ENCODE results near the gene AGPAT4. TPM values are rescaled to one million over a fixed set of nuclear protein-coding genes. Genes with fewer than 3 reads are reported as not detected.

The AGPAT4 gene
- total and polyA plus RNA-seq, 2 of the 13 experiments (the other 11 are each of a cell fraction or from before 2014, with no cell fraction given): 0.07 to 0.13 TPM

GRCh38 chr6:161272635-161273273, 1.1 kb downstream of the AGPAT4 start:
- peaks cover 0 to 12% of the 10 kb centered on the region in 2 experiments; a peak in 2 of 5 replicates for H3K27me3 ChIP-seq (ENCODE audit: control insufficient read depth in 1 of 2, insufficient read depth in 2 of 2, low read length in 2 of 2)
- ATAC-seq (no peak), FAIRE-seq (no peak), DNase-seq (ENCODE audit: low spot score) (no peak)
- H4K20me1 ChIP-seq (ENCODE audit: insufficient read depth, low read length): no peaks in the 10 kb centered on the region
- H3K4me1 ChIP-seq (ENCODE audit: insufficient read depth, low read length): no peaks in the 10 kb centered on the region
- no peak overlapping the region for H3K9ac ChIP-seq (ENCODE audit: insufficient read depth, low read depth, low read length)
- intact Hi-C loops (cut with micrococcal nuclease; ENCODE audit: unreplicated experiment) (no loop called here), in situ Hi-C loops (cut with HindIII; ENCODE audit: extremely low pct_ligation_motif_present, low pct_unique_long_range_greater_than_20kb) (no loop called here)
- H3K4me3 ChIP-seq (replicated peaks in 1 of 3; ENCODE audit: insufficient read depth in 1 of 3, low read depth in 2 of 3, low read length in 3 of 3): no peak overlapping the region
- WGBS (ENCODE audit: low lambda C conversion rate): 55% methylated on average over 11 of the region's 11 CpGs
- ChIA-PET CTCF (ENCODE audit: low intra/inter-chr PET ratio, low total read pairs) (no interaction called here), POLR2A (no interaction called here)
- TF ChIP-seq, protein P1, sequence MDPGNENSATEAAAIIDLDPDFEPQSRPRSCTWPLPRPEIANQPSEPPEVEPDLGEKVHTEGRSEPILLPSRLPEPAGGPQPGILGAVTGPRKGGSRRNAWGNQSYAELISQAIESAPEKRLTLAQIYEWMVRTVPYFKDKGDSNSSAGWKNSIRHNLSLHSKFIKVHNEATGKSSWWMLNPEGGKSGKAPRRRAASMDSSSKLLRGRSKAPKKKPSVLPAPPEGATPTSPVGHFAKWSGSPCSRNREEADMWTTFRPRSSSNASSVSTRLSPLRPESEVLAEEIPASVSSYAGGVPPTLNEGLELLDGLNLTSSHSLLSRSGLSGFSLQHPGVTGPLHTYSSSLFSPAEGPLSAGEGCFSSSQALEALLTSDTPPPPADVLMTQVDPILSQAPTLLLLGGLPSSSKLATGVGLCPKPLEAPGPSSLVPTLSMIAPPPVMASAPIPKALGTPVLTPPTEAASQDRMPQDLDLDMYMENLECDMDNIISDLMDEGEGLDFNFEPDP (CRISPR knock-in tag; conservative IDR thresholded peaks at IDR 0.05): 0 out of 2 replicates have a peak, but pooled peaks have one; percentile 35
- no peak for TF ChIP-seq NFATC3 (CRISPR knock-in tag; IDR thresholded peaks at IDR 0.05)
- no peaks in the 10 kb centered on the region for H3K9me3 ChIP-seq (ENCODE audit: low read length)
- H2AFZ ChIP-seq (ENCODE audit: low read length): no peak overlapping the region
- no peak overlapping the region for H3K4me2 ChIP-seq (ENCODE audit: low read depth, low read length)
- H3K79me2 ChIP-seq (ENCODE audit: insufficient read depth, low read length): no peaks in the 10 kb centered on the region
- no peaks in the 10 kb centered on the region for H3K36me3 ChIP-seq (replicated peaks in 1 of 2; ENCODE audit: control insufficient read depth in 1 of 2, insufficient read depth in 2 of 2, low read length in 2 of 2)
- BruUV-seq (replicated peaks): no TSS peak
- H3K27ac ChIP-seq (ENCODE audit: extremely low read length, insufficient read depth, low read length): no peak overlapping the region

DNA sequence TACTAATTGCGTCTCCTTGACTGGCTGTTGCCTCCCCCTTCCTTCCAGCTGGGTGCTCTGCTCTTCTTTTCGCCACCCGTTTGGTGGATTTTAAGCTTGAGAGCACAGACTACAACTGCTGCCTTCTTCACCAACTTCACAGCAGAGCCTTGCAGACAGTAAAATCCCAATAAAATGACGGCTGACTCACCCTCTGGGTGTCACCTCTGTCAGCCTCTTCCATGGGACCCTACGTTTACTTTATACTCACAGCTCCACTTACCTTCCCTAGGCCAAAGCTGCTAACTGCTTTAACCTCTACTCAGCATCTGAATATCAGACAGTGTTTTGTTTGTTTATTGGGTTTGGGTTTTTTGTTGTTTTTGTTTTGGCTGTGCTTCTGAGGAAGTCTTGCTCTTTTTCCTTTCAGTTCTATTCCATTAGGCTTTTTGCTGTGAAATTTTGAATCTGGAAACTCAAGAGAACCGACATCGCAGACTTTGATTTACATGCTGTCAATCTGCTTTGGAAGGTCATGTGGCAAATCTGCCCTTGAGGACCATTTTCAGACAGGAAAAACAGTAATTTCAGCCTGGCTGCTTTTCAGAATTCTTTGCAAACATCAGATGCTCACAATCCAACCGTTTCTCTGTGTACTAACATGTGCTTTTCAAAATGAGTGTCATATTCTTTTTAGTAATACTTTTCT, 2.4 kb downstream of the AGPAT4 start:
- FAIRE-seq (no peak), ATAC-seq (no peak), DNase-seq (ENCODE audit: low spot score) (no peak)
- ChIA-PET POLR2A (no interaction called here), CTCF (ENCODE audit: low intra/inter-chr PET ratio, low total read pairs) (no interaction called here)
- intact Hi-C loops (cut with micrococcal nuclease; ENCODE audit: unreplicated experiment): no loop called here
- Histone ChIP-seq H2AFZ (ENCODE audit: low read length) (no peak overlapping the region), H3K79me2 (ENCODE audit: insufficient read depth, low read length) (no peaks in the 10 kb centered on the region), H4K20me1 (ENCODE audit: insufficient read depth, low read length) (no peaks in the 10 kb centered on the region), H3K36me3 (replicated peaks in 1 of 2; ENCODE audit: control insufficient read depth in 1 of 2, insufficient read depth in 2 of 2, low read length in 2 of 2) (no peaks in the 10 kb centered on the region), H3K4me2 (ENCODE audit: low read depth, low read length) (no peak overlapping the region), H3K4me3 (replicated peaks in 1 of 3; ENCODE audit: insufficient read depth in 1 of 3, low read depth in 2 of 3, low read length in 3 of 3) (no peak overlapping the region), H3K27me3 (ENCODE audit: control insufficient read depth in 1 of 2, insufficient read depth in 2 of 2, low read length in 2 of 2) (peaks cover 0 to 9% of the 10 kb centered on the region in 2 experiments; a peak in 1 of 5 replicates), H3K9ac (ENCODE audit: insufficient read depth, low read depth, low read length) (no peak overlapping the region), H3K27ac (ENCODE audit: extremely low read length, insufficient read depth, low read length) (no peak overlapping the region), H3K9me3 (ENCODE audit: low read length) (no peaks in the 10 kb centered on the region), H3K4me1 (ENCODE audit: insufficient read depth, low read length) (no peaks in the 10 kb centered on the region)
- 12% methylated on average over 8 of the region's 8 CpGs for WGBS (ENCODE audit: low lambda C conversion rate)
- BruUV-seq (replicated peaks): no TSS peak
- in situ Hi-C loops (cut with HindIII; ENCODE audit: extremely low pct_ligation_motif_present, low pct_unique_long_range_greater_than_20kb): no loop called here
- TF ChIP-seq KLF11 (CRISPR knock-in tag; IDR thresholded peaks at IDR 0.05) (no peak), ZSCAN21 (CRISPR knock-in tag; IDR thresholded peaks at IDR 0.05; ENCODE audit: borderline replicate concordance) (no peak), ZNF772 (CRISPR knock-in tag; IDR thresholded peaks at IDR 0.05) (no peak), FOXA3 (CRISPR knock-in tag; IDR thresholded peaks at IDR 0.05) (no peak), ZNF432 (CRISPR knock-in tag; IDR thresholded peaks at IDR 0.05; ENCODE audit: borderline replicate concordance) (no peak), CEBPZ (IDR thresholded peaks at IDR 0.05; ENCODE audit: low read length) (no peak), ZNF619 (CRISPR knock-in tag; IDR thresholded peaks at IDR 0.05) (no peak)
- TF ChIP-seq, protein P2, sequence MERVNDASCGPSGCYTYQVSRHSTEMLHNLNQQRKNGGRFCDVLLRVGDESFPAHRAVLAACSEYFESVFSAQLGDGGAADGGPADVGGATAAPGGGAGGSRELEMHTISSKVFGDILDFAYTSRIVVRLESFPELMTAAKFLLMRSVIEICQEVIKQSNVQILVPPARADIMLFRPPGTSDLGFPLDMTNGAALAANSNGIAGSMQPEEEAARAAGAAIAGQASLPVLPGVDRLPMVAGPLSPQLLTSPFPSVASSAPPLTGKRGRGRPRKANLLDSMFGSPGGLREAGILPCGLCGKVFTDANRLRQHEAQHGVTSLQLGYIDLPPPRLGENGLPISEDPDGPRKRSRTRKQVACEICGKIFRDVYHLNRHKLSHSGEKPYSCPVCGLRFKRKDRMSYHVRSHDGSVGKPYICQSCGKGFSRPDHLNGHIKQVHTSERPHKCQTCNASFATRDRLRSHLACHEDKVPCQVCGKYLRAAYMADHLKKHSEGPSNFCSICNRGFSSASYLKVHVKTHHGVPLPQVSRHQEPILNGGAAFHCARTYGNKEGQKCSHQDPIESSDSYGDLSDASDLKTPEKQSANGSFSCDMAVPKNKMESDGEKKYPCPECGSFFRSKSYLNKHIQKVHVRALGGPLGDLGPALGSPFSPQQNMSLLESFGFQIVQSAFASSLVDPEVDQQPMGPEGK (CRISPR knock-in tag; IDR thresholded peaks at IDR 0.05): no peak

All from HepG2 (cell line).